ENCODE measurements around the gene KLHL35.
A peak's percentile ranks its signal among the peaks of the same experiment; 100 is the strongest.

The KLHL35 gene

GRCh38 chr11:75440960-75441803 is 8.2 kb upstream of the KLHL35 start:
- no peak for DNase-seq (ENCODE audit: low read depth)

DNA sequence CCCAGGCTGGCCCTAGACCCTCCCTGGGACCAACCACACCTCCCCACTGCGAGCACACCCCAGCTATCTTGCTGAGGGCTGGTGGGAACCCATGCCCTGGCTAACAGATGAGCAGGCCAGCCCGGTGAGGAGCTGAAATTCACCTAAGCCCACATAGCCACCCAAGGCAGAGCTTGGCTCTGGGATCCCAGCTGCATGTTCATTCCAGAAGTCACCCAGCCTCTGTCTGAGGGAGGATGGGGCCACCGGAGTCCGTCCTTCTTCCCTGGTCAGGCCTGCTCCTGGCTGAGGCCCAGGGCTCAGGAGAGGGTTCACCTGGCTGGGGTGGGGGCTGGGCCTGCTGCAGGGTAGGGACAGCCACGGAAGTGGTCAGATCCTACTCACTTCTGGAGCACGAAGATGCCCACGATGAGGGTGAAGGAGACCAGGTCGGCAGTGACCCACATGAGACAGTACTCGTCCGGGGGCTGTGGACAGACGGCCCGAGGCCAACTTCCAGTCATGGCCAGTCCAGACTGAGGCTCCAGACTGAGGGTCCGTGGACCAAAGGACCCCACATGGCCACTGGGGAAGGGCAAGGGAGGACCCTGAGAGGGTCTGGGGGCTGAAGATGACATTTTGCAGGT is 6.6 kb upstream of the KLHL35 start:
- no peak for DNase-seq (ENCODE audit: low read depth)

GRCh38 chr11:75439026-75439425 is 6.0 kb upstream of the KLHL35 start:
- no peak for DNase-seq (ENCODE audit: low read depth)

DNA sequence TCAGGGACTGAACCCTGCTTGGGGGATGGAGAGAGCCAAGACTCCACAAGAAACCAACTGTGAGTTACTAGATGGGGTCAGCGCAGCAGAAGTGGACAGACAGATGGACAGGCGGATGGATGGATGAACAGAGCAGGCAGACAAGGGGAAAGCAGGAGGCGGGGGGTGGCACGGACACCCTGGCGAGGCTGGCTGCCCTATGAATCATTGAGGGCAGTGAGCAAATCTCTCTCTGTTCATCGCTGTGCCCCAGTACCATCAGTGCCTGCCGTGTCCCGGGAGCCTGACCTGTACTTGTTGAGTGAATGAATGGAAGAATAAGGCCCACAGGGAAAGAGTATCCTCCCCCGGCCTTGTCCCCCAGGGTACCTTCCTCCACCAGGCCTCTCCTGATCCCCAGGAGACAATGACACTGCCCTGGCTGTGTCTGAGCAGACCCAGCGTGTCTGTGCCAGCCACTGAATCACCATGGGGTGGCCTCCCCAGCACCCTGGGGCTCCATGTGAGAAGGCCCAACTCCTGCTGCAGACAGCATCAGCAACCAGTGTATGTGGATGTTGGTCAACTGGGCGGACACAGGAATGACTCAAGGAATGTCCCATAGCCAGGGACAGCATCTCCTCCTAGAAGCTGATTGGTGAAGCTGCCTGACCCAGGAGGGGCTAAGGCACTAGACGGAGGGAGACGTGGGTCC is 5.1 kb upstream of the KLHL35 start:
- DNase-seq (ENCODE audit: low read depth): no peak

DNA sequence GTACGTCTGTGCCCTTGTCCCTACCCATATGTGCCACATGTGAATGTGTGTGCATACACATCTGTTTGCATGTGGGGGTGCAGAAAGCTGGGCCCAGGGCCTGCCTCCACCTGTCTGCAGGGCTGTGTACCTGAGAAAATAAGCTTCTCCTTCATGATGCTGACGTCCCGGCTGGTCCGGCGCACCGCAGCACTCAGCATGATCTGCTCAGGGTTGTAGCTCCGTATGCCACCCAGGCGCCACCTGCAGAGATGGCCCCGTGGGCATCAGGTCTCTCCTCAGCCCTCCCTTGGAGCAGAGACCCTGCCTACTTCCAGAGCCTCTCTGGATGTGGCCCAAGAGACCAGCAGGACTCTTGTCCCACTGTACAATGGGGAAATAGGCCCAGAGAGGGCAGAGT is 3.8 kb upstream of the KLHL35 start:
- DNase-seq (ENCODE audit: low read depth): no peak

DNA sequence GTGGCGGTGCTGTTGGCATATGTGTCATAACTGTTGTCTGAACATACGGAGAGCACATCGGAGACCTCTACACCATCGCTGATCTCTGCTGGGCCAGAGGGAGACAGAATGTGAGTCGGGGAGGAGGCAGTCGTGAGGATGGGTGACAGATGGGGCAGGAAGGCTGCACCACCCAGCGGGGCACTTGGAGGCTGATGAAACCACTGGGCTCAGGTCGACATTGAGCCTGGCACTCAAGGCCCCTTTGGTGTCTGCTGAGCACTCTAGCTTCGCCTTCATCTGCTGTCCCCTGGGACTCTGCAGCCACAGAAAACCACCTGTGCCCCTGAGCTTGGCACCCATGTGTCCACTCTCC is 2.5 kb upstream of the KLHL35 start:
- DNase-seq (ENCODE audit: low read depth): no peak

DNA sequence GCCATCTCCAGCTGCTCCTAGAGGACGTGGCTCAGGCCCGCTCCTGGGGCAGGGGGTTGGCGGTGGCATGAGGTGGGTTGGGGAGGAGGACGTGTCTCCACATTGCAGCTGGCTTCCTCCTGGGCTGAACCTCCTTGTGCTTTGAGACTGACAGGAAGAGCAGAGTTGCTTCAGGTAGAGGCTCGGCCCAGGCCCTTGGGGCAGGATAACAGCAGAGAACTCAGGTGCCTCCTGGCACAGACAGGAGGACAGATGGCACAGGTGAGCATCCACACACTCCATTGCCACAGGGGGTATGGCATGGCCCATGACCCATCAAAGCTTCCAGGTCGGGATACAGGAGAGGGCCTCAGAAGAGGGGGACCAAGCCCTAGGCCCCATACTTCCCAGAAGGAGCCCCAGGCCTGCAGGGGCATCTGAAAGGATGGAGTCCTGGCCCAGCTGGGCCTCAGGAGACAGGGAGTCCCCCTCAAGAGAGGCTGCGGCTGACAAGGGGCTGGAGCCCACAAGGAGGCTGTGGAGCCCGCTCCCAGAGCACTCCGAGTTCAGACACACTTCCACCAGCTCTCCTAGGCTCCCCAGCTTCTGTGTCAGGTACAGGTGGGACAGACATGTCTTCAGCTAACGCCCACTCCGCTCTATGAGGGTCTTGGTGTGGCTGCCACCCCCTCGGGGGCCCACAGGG is 2.0 kb upstream of the KLHL35 start:
- DNase-seq (ENCODE audit: low read depth): no peak

GRCh38 chr11:75434051-75434450 is 1.0 kb upstream of the KLHL35 start:
- no peak for DNase-seq (ENCODE audit: low read depth)

- DNase-seq (ENCODE audit: low read depth): no peak
Measured at GRCh38 chr11:75433443-75433842, 440 bp upstream of the KLHL35 start.

DNA sequence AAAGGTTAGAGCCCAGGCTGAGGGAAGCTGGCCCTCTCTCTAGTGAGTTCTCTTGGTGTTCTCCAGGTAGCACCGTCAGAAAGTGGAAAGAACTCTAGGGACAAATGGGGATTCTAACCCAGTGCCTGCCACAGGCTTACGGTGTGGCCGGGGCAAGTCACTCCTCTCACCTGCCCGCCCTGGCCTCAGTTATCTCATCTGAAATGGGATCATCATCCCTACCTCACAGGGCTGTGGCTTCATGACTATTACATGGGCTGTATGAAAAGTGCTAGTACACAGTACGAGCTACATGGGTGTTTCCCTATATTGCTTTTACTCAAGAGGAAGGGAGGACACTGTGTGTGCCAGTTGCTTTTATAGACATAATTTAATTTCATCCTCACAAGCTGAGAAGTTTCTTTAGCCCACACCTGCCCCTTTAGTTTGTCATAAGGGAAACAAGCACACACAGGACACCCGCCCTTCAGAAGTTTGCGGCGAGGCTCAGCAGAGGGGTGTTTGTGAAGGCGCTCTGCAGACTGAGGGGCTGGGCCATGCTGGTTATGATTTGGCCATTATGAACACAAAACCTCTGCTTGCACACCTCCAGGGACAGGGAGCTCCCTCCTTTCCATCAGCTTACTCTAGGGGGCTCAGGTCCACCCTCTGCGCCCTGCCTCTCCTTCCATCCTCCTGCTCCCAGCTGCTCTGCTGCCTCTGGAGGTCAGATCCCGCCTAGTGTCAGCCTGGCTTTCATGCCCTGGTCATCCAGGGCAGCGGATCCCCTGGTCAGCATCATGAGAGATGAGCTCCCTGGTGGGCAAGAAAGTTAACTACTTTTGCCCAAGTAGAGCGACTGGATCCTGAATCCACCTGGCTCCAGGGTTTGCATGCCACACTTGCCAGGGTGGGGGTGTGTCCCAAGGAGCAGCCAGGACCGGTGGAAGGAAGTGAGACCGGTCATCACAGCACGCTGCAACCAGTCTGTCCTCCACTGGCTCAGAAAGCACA is 1.2 kb downstream of the KLHL35 start:
- no peak for DNase-seq (ENCODE audit: low read depth)

DNA sequence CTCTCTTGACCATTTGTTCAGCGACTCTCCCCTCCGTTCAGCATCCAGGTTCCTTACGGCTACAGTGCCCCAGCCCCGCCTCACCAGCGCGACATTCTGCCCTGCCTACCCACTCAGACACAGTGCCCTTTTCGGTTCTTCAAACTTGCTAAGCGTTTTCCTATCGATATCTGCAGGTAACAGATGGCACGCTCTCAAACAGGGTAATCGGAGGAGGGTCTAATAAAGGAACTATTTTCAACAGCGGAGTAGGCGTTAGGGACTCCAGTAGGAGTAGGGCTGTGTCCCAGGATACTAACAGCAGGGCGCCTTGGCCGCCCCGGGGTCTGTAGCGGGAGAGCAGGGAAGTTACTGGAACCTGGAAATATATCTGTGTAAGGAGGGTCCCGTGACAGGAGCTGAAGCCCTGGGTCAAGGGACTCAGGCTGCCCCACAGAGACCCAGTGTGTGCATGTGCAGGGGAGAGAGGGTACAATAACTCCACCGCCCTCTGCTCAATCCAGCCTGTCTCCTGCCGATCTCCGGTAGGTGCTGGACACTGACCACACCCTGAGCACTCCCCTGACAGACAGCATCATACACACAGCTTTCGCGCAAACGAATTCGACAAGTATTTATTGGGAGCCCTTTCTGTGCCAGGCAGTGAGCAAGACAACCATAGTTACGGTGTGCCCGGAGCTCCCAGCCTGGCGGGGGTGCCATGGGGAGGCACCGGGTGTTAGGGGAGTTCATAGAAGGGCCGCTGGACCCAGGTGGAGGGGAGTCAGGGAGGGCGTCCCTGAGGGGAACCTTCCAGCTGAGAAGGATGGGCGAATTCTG is 2.1 kb downstream of the KLHL35 start:
- no peak for DNase-seq (ENCODE audit: low read depth)

GRCh38 chr11:75429902-75430713 is 2.9 kb downstream of the KLHL35 start:
- DNase-seq (ENCODE audit: low read depth): peak; percentile 36

- DNase-seq (ENCODE audit: low read depth): no peak
Measured at GRCh38 chr11:75429641-75429901, 3.4 kb downstream of the KLHL35 start.

DNA sequence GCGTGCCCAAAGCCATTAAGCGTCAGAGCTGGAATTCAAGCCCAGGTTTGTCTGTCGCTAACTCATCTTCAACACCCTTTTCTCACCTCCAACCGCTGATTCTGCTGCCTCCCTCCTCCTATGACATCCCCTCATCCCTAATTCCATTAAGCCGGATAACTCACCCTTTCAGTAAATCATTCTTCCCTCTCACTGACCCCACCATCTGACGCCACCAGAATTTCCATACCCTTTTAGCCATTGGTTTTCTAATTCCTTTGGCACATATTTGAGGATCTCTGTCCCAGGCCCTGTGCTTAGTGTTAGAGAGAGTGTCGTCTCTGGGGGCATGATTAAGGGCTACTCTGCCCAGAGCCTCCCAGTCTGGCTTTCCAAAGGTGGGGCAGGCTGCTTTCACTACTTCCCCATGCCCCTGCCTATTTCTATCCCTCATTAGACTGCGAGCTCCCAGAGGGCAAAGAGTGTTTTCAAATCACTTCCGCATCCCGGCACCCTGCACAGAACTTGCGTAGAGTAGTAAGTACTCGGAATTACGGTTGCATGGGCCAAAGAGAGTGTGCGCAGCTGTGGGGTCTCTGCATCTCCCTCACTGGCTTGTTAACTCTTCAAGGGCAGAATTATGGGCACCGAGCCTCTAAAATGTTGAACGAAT is 3.9 kb downstream of the KLHL35 start:
- DNase-seq (ENCODE audit: low read depth): no peak

DNA sequence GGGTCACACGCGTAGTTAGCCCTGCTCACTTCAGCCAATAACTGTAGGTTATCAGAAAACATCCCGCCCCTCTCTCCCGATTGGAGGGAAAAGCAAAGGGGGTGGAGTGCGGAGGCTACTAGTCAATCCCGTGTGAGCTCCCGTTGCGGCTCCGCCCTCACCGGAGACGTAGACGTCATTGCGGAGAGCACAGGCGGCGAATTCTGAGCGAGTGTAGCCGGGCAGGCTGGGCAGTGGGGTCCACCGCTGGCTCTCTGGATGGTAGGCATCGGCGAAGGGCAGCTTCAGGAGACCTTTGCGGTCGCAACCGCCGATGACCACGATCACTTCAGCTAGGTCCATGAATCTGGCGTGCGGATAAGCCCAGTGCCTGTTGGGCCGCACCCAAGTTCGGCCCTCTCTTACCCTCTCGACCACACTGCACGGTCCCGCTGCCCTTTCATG is 4.7 kb downstream of the KLHL35 start:
- peak; percentile 29 for DNase-seq (ENCODE audit: low read depth)

- no peak for DNase-seq (ENCODE audit: low read depth)
Measured at GRCh38 chr11:75427181-75427580, 5.8 kb downstream of the KLHL35 start.

- no peak for DNase-seq (ENCODE audit: low read depth)
Measured at GRCh38 chr11:75426720-75427086, 6.3 kb downstream of the KLHL35 start.

- DNase-seq (ENCODE audit: low read depth): no peak
Measured at GRCh38 chr11:75425422-75425821, 7.6 kb downstream of the KLHL35 start.

- no peak for DNase-seq (ENCODE audit: low read depth)
Measured at GRCh38 chr11:75424396-75424795, 8.6 kb downstream of the KLHL35 start.
